HepG2 (cell line): ENCODE data around the gene CDH1. TPM values are rescaled to one million over a fixed set of nuclear protein-coding genes. Genes with fewer than 3 reads are reported as not detected.

Source experiments
- BORCS8-MEF2B ChIP-seq: sonication (generic); formaldehyde crosslinking; IDR thresholded peaks from 2 replicates; pipeline ENCODE4 v1.8.0; 2022; ENCODE audit warnings: mild to moderate bottlenecking, missing genetic modification reagents
- EEA1 ChIP-seq: sonication (generic); formaldehyde crosslinking; IDR thresholded peaks from 2 replicates; pipeline ENCODE4 v1.5.1; 2020; ENCODE audit warnings: mild to moderate bottlenecking, missing genetic modification reagents, borderline replicate concordance
- HNF4G ChIP-seq, 2 experiments: sonication (generic) in 1 of 2; formaldehyde crosslinking in 1 of 2; IDR thresholded peaks; 2 replicates each; pipeline versions ENCODE4 v1.4.0 to v1.6.1; 2011 to 2020; ENCODE audit warnings: borderline replicate concordance in 2 of 2, low read depth in 2 of 2, mild to moderate bottlenecking in 2 of 2, low read length in 1 of 2, missing genetic modification reagents in 1 of 2, moderate library complexity in 1 of 2
- HOXA3 ChIP-seq: sonication (generic); formaldehyde crosslinking; IDR thresholded peaks from 2 replicates; pipeline ENCODE4 v1.5.0; 2020; ENCODE audit warnings: missing genetic modification reagents
- KDM4B ChIP-seq: sonication (generic); formaldehyde crosslinking; IDR thresholded peaks from 2 replicates; pipeline ENCODE4 v1.4.0; 2020; ENCODE audit warnings: missing genetic modification reagents
- NCOR1 ChIP-seq: fragments of 200-600 bp; sonication (generic); IDR thresholded peaks from 2 replicates; pipeline ENCODE4 v1.7.0; 2017; ENCODE audit warnings: antibody characterized with exemption, low read length, borderline replicate concordance
- RERE ChIP-seq: IDR thresholded peaks from 2 replicates; pipeline ENCODE4 v1.6.1; 2016; ENCODE audit warnings: low read depth, missing genetic modification reagents, missing compliant biosample characterization
- SIX4 ChIP-seq: sonication (generic); formaldehyde crosslinking; IDR thresholded peaks from 2 replicates; pipeline ENCODE4 v1.4.0; 2020; ENCODE audit warnings: missing genetic modification reagents
- ZBTB42 ChIP-seq: sonication (generic); formaldehyde crosslinking; IDR thresholded peaks from 2 replicates; pipeline ENCODE4 v1.5.0; 2020; ENCODE audit warnings: mild to moderate bottlenecking, missing genetic modification reagents
- ZKSCAN5 ChIP-seq: sonication (generic); formaldehyde crosslinking; IDR thresholded peaks from 2 replicates; pipeline ENCODE4 v1.5.1; 2020; ENCODE audit warnings: mild to moderate bottlenecking, missing genetic modification reagents
- ZNF12 ChIP-seq: sonication (generic); formaldehyde crosslinking; IDR thresholded peaks from 2 replicates; pipeline ENCODE4 v1.5.0; 2020; ENCODE audit warnings: missing genetic modification reagents
- ZNF205 ChIP-seq: IDR thresholded peaks from 2 replicates; pipeline ENCODE4 v1.6.1; 2018; ENCODE audit warnings: missing biosample characterization, missing genetic modification reagents
- ZNF280D ChIP-seq: sonication (generic); formaldehyde crosslinking; IDR thresholded peaks from 2 replicates; pipeline ENCODE4 v1.5.1; 2020; ENCODE audit warnings: mild to moderate bottlenecking, missing genetic modification reagents
- ZNF607 ChIP-seq: sonication (generic); formaldehyde crosslinking; IDR thresholded peaks from 2 replicates; pipeline ENCODE4 v1.5.1; 2020; ENCODE audit warnings: missing genetic modification reagents, mild to moderate bottlenecking, borderline replicate concordance
- ZNF629 ChIP-seq: sonication (generic); formaldehyde crosslinking; conservative IDR thresholded peaks from 2 replicates; pipeline ENCODE4 v1.5.0; 2020; ENCODE audit warnings: missing genetic modification reagents
- ZSCAN25 ChIP-seq: sonication (generic); formaldehyde crosslinking; IDR thresholded peaks from 2 replicates; pipeline ENCODE4 v1.8.0; 2022; ENCODE audit warnings: mild to moderate bottlenecking, missing genetic modification reagents
- polyA plus RNA-seq, 8 experiments: library from polyadenylated mRNA; depleted of rRNA in 3 of 8; stranded (reverse) in 7 of 8; unstranded in 1 of 8; fragments of >200 nt; fragmentation: Illumina TruSeq in 4 of 8; extraction: Trizol in 4 of 8; gene quantifications; 2 replicates each; pipeline versions ENCODE4 v1.2.1 to v1.2.3, GENCODE V29; 2011 to 2016; ENCODE audit warnings: low read depth in 4 of 8, missing spikeins in 1 of 8, mixed read lengths in 1 of 8; ENCODE audit not compliant: insufficient read depth in 1 of 8
- total RNA-seq, 5 experiments: library from RNA; depleted of rRNA; stranded (reverse); fragments of >200 nt; fragmentation: Illumina TruSeq; extraction: Trizol; gene quantifications; 2 replicates each; pipeline ENCODE4 v1.2.3, GENCODE V29; 2016; ENCODE audit warnings: low read depth in 1 of 5
- TF ChIP-seq, protein P1 (sequence below): sonication (generic); formaldehyde crosslinking; IDR thresholded peaks from 2 replicates; pipeline ENCODE4 v1.5.1; 2020; ENCODE audit warnings: missing genetic modification reagents, mild to moderate bottlenecking, borderline replicate concordance
- TF ChIP-seq, protein P2 (sequence below): sonication (generic); formaldehyde crosslinking; IDR thresholded peaks from 2 replicates; pipeline ENCODE4 v1.8.0; 2022; ENCODE audit warnings: mild to moderate bottlenecking, missing genetic modification reagents

The CDH1 gene
- total and polyA plus RNA-seq, 2 of the 13 experiments (the other 11 are each of a cell fraction or from before 2014, with no cell fraction given) = 0.95 to 9.8 TPM

DNA sequence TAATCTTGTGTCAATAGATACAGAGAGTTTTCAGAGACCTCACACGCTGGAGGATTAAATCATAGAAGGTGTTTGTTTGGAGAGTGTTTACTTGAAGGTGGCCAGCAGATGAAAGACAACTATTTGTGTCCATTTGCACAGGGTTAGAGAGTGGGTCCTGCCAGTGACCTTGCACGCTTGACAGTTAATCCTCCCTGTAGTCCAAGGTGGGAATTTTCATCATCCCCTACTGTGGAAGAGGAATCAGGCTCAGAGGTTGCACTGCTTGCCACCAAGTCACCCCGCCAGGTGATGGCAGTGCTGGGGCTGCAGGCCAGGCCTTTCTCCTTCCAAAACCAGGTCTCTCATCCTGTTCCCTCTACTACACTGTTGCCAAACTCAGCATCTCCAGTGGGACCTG, 12.3 kb downstream of the CDH1 start (continued):
- TF ChIP-seq, protein P1, sequence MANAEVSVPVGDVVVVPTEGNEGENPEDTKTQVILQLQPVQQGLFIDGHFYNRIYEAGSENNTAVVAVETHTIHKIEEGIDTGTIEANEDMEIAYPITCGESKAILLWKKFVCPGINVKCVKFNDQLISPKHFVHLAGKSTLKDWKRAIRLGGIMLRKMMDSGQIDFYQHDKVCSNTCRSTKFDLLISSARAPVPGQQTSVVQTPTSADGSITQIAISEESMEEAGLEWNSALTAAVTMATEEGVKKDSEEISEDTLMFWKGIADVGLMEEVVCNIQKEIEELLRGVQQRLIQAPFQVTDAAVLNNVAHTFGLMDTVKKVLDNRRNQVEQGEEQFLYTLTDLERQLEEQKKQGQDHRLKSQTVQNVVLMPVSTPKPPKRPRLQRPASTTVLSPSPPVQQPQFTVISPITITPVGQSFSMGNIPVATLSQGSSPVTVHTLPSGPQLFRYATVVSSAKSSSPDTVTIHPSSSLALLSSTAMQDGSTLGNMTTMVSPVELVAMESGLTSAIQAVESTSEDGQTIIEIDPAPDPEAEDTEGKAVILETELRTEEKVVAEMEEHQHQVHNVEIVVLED = no peak; the same call in 1 of the 2 replicates
- peak; percentile 29; the same call in 1 of the 2 replicates for TF ChIP-seq HOXA3 (CRISPR knock-in tag)
- TF ChIP-seq, protein P2, sequence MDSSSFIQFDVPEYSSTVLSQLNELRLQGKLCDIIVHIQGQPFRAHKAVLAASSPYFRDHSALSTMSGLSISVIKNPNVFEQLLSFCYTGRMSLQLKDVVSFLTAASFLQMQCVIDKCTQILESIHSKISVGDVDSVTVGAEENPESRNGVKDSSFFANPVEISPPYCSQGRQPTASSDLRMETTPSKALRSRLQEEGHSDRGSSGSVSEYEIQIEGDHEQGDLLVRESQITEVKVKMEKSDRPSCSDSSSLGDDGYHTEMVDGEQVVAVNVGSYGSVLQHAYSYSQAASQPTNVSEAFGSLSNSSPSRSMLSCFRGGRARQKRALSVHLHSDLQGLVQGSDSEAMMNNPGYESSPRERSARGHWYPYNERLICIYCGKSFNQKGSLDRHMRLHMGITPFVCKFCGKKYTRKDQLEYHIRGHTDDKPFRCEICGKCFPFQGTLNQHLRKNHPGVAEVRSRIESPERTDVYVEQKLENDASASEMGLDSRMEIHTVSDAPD = no peak
- no peak; the same call in 1 of the 2 replicates for TF ChIP-seq ZNF629 (CRISPR knock-in tag)
- peak; percentile 30; the same call in 1 of the 2 replicates for TF ChIP-seq ZNF280D (CRISPR knock-in tag)
- no peak; the same call in 1 of the 2 replicates for TF ChIP-seq ZNF205 (CRISPR knock-in tag)
- TF ChIP-seq SIX4 (CRISPR knock-in tag) = peak; percentile 58; the same call in 1 of the 2 replicates
- no peak for TF ChIP-seq EEA1 (CRISPR knock-in tag)
- 0 out of 2 replicates have a peak, but pooled peaks have one; percentile 35 for TF ChIP-seq KDM4B (CRISPR knock-in tag)
- peak; percentile 85 for TF ChIP-seq RERE (CRISPR knock-in tag)
- no peak for TF ChIP-seq ZNF607 (CRISPR knock-in tag)
- no peak for TF ChIP-seq ZBTB42 (CRISPR knock-in tag)
- TF ChIP-seq NCOR1 = no peak
- no peak for TF ChIP-seq ZKSCAN5 (CRISPR knock-in tag)
- peak; percentile 59 for TF ChIP-seq BORCS8-MEF2B (CRISPR knock-in tag)
- no peak for TF ChIP-seq ZNF12 (CRISPR knock-in tag)
- peak; percentile 76; the same call in 1 of the 2 replicates for TF ChIP-seq ZSCAN25 (CRISPR knock-in tag)
- peak; percentile 7; the same call in 1 of the 2 replicates for TF ChIP-seq HNF4G (IDR thresholded peaks at IDR 0.05; ENCODE audit: borderline replicate concordance, low read depth, low read length)
- TF ChIP-seq HNF4G (CRISPR knock-in tag; IDR thresholded peaks at IDR 0.05; ENCODE audit: borderline replicate concordance, low read depth) = peak; percentile 43; the same call in 1 of the 2 replicates
